ENCODE results near the gene FBXO7. TPM values are rescaled to one million over a fixed set of nuclear protein-coding genes. Genes with fewer than 3 reads are reported as not detected.

Gene FBXO7
- total RNA-seq, 4 donors from 2014 or later, result 197 to 321 (median 253) TPM

GRCh38 chr22:32517921-32518320 is 43.3 kb downstream of the FBXO7 start:
- Histone ChIP-seq H3K27me3 (no peaks in the 10 kb centered on the region), H3K36me3 (no peaks in the 10 kb centered on the region), H3K4me1 (no peaks in the 10 kb centered on the region), H3K4me3 (replicated peaks in 1 of 3) (no peak overlapping the region), H3K9me3 (no peaks in the 10 kb centered on the region), H3K27ac (no peak overlapping the region)
- TF ChIP-seq POLR2A (IDR thresholded peaks at IDR 0.05), result no peak
- DNase-seq, result no peak
- 93 to 99% methylated on average over 6 to 8 of the region's 8 CpGs for WGBS, 2 donors
- intact Hi-C loops (cut with DNase I), result no loop called here

- H3K27me3 ChIP-seq, result no peaks in the 10 kb centered on the region
- H3K27ac ChIP-seq, result no peak overlapping the region
- 79 to 82% methylated on average over 1 of the region's 1 CpG for WGBS, 2 donors
- H3K4me3 ChIP-seq (replicated peaks in 1 of 3), result no peak overlapping the region
- no peaks in the 10 kb centered on the region for H3K4me1 ChIP-seq
- intact Hi-C loops (cut with DNase I), result no loop called here
- no peaks in the 10 kb centered on the region for H3K36me3 ChIP-seq
- TF ChIP-seq, protein P1, sequence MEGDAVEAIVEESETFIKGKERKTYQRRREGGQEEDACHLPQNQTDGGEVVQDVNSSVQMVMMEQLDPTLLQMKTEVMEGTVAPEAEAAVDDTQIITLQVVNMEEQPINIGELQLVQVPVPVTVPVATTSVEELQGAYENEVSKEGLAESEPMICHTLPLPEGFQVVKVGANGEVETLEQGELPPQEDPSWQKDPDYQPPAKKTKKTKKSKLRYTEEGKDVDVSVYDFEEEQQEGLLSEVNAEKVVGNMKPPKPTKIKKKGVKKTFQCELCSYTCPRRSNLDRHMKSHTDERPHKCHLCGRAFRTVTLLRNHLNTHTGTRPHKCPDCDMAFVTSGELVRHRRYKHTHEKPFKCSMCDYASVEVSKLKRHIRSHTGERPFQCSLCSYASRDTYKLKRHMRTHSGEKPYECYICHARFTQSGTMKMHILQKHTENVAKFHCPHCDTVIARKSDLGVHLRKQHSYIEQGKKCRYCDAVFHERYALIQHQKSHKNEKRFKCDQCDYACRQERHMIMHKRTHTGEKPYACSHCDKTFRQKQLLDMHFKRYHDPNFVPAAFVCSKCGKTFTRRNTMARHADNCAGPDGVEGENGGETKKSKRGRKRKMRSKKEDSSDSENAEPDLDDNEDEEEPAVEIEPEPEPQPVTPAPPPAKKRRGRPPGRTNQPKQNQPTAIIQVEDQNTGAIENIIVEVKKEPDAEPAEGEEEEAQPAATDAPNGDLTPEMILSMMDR (IDR thresholded peaks at IDR 0.05), result no peak
- TF ChIP-seq POLR2A (IDR thresholded peaks at IDR 0.05), result no peak
- DNase-seq, result no peak
- no peaks in the 10 kb centered on the region for H3K9me3 ChIP-seq
These were observed 43.8 kb downstream of the FBXO7 start for GRCh38 chr22:32518381-32518780.

- H3K27ac ChIP-seq, result no peak overlapping the region
- no peaks in the 10 kb centered on the region for H3K4me1 ChIP-seq
- intact Hi-C loops (cut with DNase I), result no loop called here
- WGBS, 2 donors, result 86 to 87% methylated on average over 5 of the region's 5 CpGs
- no peaks in the 10 kb centered on the region for H3K36me3 ChIP-seq
- no peaks in the 10 kb centered on the region for H3K27me3 ChIP-seq
- DNase-seq, result no peak
- no peaks in the 10 kb centered on the region for H3K9me3 ChIP-seq
- TF ChIP-seq, protein P1 (IDR thresholded peaks at IDR 0.05), result no peak
- no peak for TF ChIP-seq POLR2A (IDR thresholded peaks at IDR 0.05)
- no peak overlapping the region for H3K4me3 ChIP-seq (replicated peaks in 1 of 3)
These were observed 44.2 kb downstream of the FBXO7 start for GRCh38 chr22:32518848-32519247.

DNA sequence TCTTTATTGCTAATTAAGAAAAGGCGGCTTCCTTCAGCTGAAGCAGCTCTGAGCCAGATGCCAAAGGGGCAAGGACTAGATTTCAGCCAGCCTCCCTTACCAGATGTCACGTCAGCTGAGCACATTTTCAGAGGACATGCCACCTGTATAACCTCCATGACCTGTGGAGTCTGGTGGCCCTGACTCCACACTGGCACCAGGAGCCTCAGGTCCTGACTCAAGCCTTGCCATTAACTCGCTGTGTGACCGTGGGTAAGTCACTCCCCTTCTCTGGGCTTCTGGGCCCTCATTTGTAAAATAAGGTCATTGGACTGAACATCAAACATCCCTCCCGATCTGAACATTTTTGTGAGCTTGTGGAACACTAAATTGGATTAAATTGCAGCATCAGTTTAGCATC is 46.0 kb downstream of the FBXO7 start:
- 89 to 93% methylated on average over 5 of the region's 5 CpGs for WGBS, 2 donors
- no peaks in the 10 kb centered on the region for H3K36me3 ChIP-seq
- intact Hi-C loops (cut with DNase I), result no loop called here
- H3K4me1 ChIP-seq, result no peaks in the 10 kb centered on the region
- H3K4me3 ChIP-seq (replicated peaks in 1 of 3), result no peak overlapping the region
- no peaks in the 10 kb centered on the region for H3K27me3 ChIP-seq
- no peaks in the 10 kb centered on the region for H3K9me3 ChIP-seq
- H3K27ac ChIP-seq, result no peak overlapping the region
- no peak for DNase-seq
- TF ChIP-seq POLR2A (IDR thresholded peaks at IDR 0.05), result no peak
- TF ChIP-seq, protein P1 (IDR thresholded peaks at IDR 0.05), result no peak

- TF ChIP-seq POLR2A (IDR thresholded peaks at IDR 0.05), result no peak
- TF ChIP-seq, protein P1 (IDR thresholded peaks at IDR 0.05), result no peak
- WGBS, 2 donors, result 74 to 75% methylated on average over 5 of the region's 5 CpGs
- DNase-seq, result no peak
- Histone ChIP-seq H3K4me3 (replicated peaks in 1 of 3) (no peak overlapping the region), H3K27ac (no peak overlapping the region), H3K36me3 (no peaks in the 10 kb centered on the region), H3K9me3 (no peaks in the 10 kb centered on the region), H3K27me3 (no peaks in the 10 kb centered on the region), H3K4me1 (no peaks in the 10 kb centered on the region)
- intact Hi-C loops (cut with DNase I), result no loop called here
These were observed 47.6 kb downstream of the FBXO7 start for GRCh38 chr22:32522237-32522636.

DNA sequence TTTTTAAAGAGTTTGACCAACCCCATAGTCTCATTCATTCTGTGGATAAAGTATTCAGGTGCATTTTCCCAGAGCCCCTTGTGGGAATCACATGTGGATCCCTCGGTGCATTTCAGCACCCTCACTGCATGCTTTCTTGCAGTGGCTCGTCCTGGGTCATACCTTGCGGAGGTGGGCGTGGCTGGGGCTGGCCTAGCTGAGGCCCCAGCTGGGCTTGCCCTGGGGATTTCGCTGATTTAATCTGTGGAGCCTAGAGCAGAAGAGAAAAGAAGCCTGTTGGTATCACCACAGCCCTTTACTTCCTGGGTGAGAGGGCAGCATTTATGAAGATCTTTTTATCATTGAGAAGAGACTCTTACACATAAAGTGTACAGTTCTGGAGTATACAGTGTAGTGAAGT is 53.1 kb downstream of the FBXO7 start:
- intact Hi-C loops (cut with DNase I), result loop anchor here (2.0 to 5.0 kb wide), 2 partner anchors 460 to 473 kb away; no protein-coding TSS in a partner anchor
- no peaks in the 10 kb centered on the region for H3K27me3 ChIP-seq
- no peak for DNase-seq
- no peak overlapping the region for H3K27ac ChIP-seq
- TF ChIP-seq, protein P1 (IDR thresholded peaks at IDR 0.05), result no peak
- TF ChIP-seq POLR2A (IDR thresholded peaks at IDR 0.05), result no peak
- H3K36me3 ChIP-seq, result no peaks in the 10 kb centered on the region
- H3K4me3 ChIP-seq (replicated peaks in 1 of 3), result no peak overlapping the region
- no peaks in the 10 kb centered on the region for H3K9me3 ChIP-seq
- 60 to 68% methylated on average over 4 to 5 of the region's 5 CpGs for WGBS, 2 donors
- peaks cover 6 to 23% of the 10 kb centered on the region in 2 donors for H3K4me1 ChIP-seq

Data from thyroid gland (tissue), 4 donors.